GM21447 (cell line): ENCODE measurements around the gene RTEL1.

Experiments
- ATAC-seq: cut with Tn5 transposase; IDR thresholded peaks from one replicate; pipeline ENCODE4 v1.9.1; 2021; ENCODE audit not compliant: unreplicated experiment

The RTEL1 gene

DNA sequence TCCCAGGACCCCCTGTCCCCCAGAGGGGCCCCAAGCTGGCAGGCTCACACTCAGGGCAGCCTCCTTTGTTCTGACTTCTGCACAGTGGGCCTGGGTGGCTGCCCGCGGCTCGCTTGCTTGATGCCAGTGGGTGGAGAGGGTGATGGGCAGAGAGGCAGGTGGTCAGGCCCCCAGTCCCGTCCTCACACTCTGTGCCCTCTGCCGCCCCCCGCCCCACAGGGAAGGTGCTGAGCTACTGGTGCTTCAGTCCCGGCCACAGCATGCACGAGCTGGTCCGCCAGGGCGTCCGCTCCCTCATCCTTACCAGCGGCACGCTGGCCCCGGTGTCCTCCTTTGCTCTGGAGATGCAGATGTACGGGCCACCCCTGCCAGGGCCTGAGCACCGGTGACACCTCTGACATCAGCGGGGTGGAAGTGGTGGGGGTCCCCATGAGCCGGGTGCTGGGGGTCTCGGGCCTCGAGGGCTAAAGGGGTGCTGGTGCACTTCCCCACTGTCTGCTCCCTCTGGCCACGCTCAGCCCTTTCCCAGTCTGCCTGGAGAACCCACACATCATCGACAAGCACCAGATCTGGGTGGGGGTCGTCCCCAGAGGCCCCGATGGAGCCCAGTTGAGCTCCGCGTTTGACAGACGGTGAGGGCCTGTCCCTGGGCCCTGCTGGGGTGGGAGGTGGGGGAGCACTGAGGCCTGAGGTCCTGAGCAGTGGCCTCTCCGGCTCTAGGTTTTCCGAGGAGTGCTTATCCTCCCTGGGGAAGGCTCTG is 29.5 kb downstream of the RTEL1 start:
- no peak for ATAC-seq

GRCh38 chr20:63688228-63689045 is 30.3 kb downstream of the RTEL1 start:
- no peak for ATAC-seq

DNA sequence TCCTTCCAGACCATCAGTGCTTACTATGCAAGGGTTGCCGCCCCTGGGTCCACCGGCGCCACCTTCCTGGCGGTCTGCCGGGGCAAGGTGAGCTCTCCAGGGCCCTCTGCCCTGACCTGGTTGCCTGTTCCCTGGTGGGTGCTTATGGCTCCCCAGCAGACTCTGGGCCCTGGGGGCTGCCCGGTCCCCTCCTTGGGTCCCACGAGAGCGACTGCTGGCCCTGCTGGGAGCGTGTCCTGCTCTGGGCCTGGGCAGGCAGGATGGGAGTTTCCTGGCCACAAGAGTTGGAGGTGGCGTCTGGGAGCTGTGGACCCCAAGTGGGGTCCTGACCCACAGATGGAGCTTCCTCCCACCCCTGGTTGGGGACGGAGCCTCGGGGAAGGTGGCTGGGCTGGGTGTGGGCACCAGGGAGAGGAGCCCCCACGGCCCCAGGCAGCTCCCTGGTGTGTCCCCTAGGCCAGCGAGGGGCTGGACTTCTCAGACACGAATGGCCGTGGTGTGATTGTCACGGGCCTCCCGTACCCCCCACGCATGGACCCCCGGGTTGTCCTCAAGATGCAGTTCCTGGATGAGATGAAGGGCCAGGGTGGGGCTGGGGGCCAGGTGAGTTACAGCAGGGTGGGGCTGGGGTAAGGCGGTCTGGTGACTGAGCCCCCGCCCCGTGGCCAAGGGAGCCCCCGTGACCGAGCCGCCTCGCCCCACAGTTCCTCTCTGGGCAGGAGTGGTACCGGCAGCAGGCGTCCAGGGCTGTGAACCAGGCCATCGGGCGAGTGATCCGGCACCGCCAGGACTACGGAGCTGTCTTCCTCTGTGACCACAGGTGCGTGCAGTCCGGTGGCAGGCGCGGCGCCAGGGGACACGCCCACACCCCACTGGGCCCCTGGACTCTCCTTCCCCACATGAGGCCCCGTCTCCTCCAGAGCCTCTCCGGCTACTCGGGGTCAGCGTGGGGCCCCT is 31.2 kb downstream of the RTEL1 start:
- no peak for ATAC-seq

GRCh38 chr20:63690003-63690897 is 32.1 kb downstream of the RTEL1 start:
- ATAC-seq = no peak

DNA sequence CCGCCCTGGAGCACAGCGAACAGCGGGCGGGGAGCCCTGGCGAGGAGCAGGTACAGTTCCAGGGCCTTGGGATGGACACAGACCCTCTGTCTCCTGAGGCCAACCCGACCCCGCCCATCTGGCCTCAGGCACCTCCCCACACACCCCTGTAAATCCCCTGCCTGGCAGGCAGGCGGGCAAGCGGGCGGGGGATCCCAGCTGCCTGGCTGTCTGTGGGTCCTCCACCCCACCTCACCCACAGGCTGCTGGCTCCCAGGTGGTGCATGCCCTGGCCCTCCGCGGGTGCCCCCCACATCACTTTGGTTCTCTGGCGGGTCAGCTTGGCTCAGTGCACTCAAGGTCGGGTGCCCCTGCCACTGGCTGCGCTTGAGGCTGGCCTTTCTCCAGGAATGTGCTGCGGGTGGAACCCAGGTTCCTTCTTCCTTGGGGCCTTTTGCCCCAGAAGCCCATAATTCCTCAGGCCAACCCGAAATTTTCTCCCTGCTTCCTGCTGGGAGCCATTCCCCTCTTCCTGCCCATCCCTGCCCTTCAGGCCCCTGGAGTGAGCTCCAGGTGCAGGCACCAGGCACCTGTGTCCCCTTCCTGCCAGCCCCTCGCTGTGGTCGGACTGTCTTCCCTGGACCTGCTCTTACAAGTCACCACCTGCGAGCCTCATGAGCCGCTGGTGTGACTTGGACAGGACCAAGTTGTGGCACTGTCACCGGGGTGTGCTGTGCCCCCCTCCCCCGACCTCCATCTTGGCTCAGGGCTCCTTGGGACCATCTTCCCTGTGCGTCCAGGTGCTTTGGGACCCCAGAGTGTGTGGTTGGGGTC is 33.0 kb downstream of the RTEL1 start:
- ATAC-seq = no peak

DNA sequence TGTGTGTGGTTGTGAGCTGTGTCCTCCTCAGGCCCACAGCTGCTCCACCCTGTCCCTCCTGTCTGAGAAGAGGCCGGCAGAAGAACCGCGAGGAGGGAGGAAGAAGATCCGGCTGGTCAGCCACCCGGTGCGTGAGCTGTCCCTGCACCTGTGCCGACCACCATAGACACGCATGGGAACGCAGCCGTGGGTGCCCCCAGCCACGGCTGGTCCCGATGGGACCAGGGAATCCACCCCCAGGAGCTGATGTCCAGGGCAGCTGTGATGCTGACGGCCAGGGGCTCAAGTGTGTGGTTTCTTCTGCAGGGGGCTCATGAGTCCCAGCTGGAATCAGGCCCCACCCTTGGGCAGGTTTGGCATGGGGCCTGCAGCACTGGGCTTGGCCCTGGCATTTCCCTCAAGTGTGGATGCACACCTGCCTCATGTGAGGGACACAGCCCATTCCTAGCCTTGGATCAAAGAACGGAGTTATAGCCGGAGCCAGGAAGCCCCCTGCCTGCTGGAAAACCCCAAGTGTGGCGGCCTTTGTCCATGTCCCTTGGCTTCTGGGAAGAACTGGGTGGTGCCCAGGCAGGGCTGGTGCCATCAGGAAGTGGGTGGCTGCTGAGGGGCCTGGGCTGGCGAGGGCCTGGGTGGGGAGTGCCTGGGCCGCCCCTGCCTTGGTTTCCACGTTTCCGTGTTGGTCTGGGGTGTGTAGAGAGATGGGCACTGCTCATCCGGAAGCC is 33.8 kb downstream of the RTEL1 start:
- no peak for ATAC-seq

DNA sequence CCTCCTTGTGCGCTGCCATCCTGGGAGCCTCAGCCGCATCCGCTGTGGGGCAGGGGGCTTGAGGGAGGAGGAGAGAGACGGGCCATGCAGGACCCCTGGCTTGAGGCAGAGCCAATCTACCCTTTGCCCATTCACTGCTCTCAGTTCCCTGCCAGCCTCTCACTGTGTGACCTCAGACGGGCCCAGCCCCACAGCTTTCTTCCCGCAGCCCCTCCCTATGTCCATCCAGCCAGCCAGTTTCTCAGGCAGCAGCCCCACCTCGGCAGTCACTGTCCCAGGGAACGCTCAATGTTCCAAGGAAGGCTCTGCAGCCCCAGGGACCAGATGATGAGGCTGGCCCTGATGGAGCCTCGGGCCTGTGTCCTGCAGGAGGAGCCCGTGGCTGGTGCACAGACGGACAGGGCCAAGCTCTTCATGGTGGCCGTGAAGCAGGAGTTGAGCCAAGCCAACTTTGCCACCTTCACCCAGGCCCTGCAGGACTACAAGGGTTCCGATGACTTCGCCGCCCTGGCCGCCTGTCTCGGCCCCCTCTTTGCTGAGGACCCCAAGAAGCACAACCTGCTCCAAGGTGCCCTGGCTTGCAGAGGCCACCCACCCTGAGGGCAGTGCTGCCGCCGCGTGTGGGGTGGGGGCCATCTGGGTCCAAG is 34.4 kb downstream of the RTEL1 start:
- ATAC-seq = no peak

DNA sequence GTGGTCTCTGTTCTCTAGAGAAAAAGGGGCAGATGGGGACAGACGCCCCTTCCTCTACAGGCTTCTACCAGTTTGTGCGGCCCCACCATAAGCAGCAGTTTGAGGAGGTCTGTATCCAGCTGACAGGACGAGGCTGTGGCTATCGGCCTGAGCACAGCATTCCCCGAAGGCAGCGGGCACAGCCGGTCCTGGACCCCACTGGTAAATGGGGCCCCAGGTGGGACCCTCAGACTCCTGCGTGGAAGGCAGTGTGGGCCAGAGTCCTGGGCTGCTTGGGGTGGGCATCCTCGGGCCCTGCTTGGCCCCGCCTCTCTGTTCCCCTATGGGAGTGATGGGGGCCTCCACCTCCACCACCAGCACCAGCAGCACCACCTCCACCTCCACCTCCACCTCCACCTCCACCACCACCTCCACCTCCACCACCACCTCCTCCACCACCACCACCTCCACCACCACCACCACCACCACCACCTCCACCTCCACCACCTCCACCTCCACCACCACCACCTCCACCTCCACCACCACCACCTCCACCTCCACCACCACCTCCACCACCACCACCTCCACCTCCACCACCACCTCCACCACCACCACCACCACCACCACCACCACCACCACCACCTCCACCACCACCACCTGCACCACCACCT is 35.1 kb downstream of the RTEL1 start:
- ATAC-seq = no peak

- ATAC-seq = no peak
These were observed 35.8 kb downstream of the RTEL1 start for GRCh38 chr20:63693733-63694583.

DNA sequence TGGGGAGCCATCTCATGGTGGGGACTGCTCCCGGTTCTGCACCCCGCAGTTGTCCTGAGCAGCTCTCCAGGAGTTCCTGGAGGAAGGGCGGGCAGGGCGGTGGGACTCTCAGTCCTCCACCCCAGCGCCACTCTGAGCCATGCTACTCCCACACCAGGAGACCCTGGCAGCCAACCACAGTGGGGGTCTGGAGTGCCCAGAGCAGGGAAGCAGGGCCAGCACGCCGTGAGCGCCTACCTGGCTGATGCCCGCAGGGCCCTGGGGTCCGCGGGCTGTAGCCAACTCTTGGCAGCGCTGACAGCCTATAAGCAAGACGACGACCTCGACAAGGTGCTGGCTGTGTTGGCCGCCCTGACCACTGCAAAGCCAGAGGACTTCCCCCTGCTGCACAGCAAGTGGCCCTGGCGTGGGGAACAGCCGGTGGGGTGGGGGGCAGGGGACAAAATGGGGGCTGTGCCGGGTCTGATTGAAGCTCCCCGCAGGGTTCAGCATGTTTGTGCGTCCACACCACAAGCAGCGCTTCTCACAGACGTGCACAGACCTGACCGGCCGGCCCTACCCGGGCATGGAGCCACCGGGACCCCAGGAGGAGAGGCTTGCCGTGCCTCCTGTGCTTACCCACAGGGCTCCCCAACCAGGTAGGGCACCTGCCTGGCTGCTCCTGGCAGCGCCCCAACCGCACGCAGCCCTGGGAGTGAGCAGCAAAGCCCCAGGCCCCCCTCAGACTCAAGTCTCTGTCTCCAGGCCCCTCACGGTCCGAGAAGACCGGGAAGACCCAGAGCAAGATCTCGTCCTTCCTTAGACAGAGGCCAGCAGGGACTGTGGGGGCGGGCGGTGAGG is 36.7 kb downstream of the RTEL1 start:
- ATAC-seq = no peak

- no peak for ATAC-seq
These were observed 37.6 kb downstream of the RTEL1 start for GRCh38 chr20:63695424-63696305.

DNA sequence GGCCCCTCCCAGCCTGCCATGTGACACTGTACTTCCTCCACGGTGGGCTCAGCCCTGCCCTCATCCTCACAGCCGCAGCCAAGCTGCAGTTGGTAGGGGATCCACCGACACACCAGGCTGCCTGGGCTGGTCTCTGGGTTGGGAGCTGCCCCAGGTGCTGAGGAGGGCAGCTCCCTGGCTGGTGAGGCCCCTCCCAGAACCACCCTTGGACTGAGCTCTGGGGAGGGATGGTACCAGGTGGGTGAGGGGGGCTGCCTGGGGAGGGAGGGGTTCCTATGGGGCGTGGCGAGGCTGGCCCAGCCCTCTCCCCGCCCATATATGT is 38.2 kb downstream of the RTEL1 start:
- ATAC-seq = no peak

DNA sequence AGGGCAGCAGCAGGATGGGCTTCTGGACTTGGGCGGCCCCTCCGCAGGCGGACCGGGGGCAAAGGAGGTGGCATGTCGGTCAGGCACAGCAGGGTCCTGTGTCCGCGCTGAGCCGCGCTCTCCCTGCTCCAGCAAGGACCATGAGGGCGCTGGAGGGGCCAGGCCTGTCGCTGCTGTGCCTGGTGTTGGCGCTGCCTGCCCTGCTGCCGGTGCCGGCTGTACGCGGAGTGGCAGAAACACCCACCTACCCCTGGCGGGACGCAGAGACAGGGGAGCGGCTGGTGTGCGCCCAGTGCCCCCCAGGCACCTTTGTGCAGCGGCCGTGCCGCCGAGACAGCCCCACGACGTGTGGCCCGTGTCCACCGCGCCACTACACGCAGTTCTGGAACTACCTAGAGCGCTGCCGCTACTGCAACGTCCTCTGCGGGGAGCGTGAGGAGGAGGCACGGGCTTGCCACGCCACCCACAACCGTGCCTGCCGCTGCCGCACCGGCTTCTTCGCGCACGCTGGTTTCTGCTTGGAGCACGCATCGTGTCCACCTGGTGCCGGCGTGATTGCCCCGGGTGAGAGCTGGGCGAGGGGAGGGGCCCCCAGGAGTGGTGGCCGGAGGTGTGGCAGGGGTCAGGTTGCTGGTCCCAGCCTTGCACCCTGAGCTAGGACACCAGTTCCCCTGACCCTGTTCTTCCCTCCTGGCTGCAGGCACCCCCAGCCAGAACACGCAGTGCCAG is 38.7 kb downstream of the RTEL1 start, which contains the start of gene TNFRSF6B:
TNFRSF6B (plus strand) TSS at position 25 of the 729 bp plus-strand sequence; CDS start at position 141, 116 bp downstream.
- no peak for ATAC-seq

DNA sequence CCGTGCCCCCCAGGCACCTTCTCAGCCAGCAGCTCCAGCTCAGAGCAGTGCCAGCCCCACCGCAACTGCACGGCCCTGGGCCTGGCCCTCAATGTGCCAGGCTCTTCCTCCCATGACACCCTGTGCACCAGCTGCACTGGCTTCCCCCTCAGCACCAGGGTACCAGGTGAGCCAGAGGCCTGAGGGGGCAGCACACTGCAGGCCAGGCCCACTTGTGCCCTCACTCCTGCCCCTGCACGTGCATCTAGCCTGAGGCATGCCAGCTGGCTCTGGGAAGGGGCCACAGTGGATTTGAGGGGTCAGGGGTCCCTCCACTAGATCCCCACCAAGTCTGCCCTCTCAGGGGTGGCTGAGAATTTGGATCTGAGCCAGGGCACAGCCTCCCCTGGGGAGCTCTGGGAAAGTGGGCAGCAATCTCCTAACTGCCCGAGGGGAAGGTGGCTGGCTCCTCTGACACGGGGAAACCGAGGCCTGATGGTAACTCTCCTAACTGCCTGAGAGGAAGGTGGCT is 39.3 kb downstream of the RTEL1 start:
- ATAC-seq = no peak
